CD4-positive, alpha-beta T cell (primary cell): ENCODE data around the gene DDX24. TPM values are rescaled to one million over a fixed set of nuclear protein-coding genes. Genes with fewer than 3 reads are reported as not detected.

ENCODE experiments used
- ATAC-seq: fragments of 200-7000 bp; cut with Tn5 transposase; one replicate; pipeline ENCODE4 v1.10.0; 2022; ENCODE audit warnings: mild to moderate bottlenecking; ENCODE audit not compliant: poor library complexity
- CTCF ChIA-PET: fragments of 350-600 bp; sonication (Branson Sonifier 250); formaldehyde crosslinking; loops from one replicate; lab custom pipeline; 2021; ENCODE audit warnings: antibody characterized with exemption, inconsistent platforms; lab: Charles Lee
- POLR2A ChIA-PET: fragments of 350-600 bp; sonication (Branson Sonifier 250); formaldehyde crosslinking; loops from one replicate; lab custom pipeline; 2021; ENCODE audit warnings: antibody characterized with exemption, inconsistent platforms; lab: Charles Lee
- DNase-seq, 14 experiments: peaks; one replicate each; pipeline ENCODE4 v3.0.0-alpha.2; 2013 to 2020; ENCODE audit warnings: mixed read lengths in 2 of 14
- H3K27ac ChIP-seq, 2 donors: one replicate each; pipeline versions ENCODE4 v1.5.1 to v1.7.0; 2013; ENCODE audit warnings: low read length in 2 of 2, low read depth in 1 of 2, mild to moderate bottlenecking in 1 of 2
- H3K27me3 ChIP-seq, 2 experiments: 1 replicate in 1 of 2; 2 replicates in 1 of 2; pipeline versions ENCODE4 v1.6.1 to v1.7.0; 2013; ENCODE audit warnings: low read length in 2 of 2, control low read depth in 1 of 2, mild to moderate bottlenecking in 1 of 2, moderate library complexity in 1 of 2; ENCODE audit not compliant: insufficient read depth in 2 of 2, control insufficient read depth in 1 of 2
- H3K36me3 ChIP-seq: one replicate; pipeline ENCODE4 v1.6.1; 2013; ENCODE audit warnings: low read length, control low read depth; ENCODE audit not compliant: insufficient read depth
- H3K4me1 ChIP-seq: one replicate; pipeline ENCODE4 v1.6.1; 2013; ENCODE audit warnings: low read length, control low read depth; ENCODE audit not compliant: insufficient read depth
- H3K4me3 ChIP-seq: one replicate; pipeline ENCODE4 v1.5.1; 2013; ENCODE audit warnings: mild to moderate bottlenecking, low read length, moderate library complexity
- H3K9me3 ChIP-seq, 2 experiments: 1 replicate in 1 of 2; 2 replicates in 1 of 2; pipeline versions ENCODE4 v1.6.1 to v1.7.0; 2013; ENCODE audit warnings: low read length in 2 of 2, mild to moderate bottlenecking in 2 of 2, control low read depth in 1 of 2, moderate library complexity in 1 of 2; ENCODE audit not compliant: control insufficient read depth in 1 of 2, insufficient read depth in 1 of 2
- H3K27ac Mint-ChIP-seq: one replicate; pipeline ENCODE4 v1.8.0; 2020; ENCODE audit warnings: mixed read lengths
- H3K27me3 Mint-ChIP-seq: one replicate; pipeline ENCODE4 v1.8.0; 2021; ENCODE audit warnings: mixed read lengths
- H3K36me3 Mint-ChIP-seq: one replicate; pipeline ENCODE4 v1.8.0; 2021; ENCODE audit warnings: low read depth, mixed read lengths
- H3K4me1 Mint-ChIP-seq: one replicate; pipeline ENCODE4 v1.8.0; 2021; ENCODE audit warnings: low read depth, mixed read lengths
- H3K4me3 Mint-ChIP-seq: one replicate; pipeline ENCODE4 v1.8.0; 2020; ENCODE audit warnings: mild to moderate bottlenecking, mixed read lengths
- H3K9me3 Mint-ChIP-seq: one replicate; pipeline ENCODE4 v1.8.0; 2020; ENCODE audit warnings: mixed read lengths
- CTCF ChIP-seq: fragments of 200-600 bp; IDR thresholded peaks from one replicate; pipeline ENCODE4 v1.8.0; 2022; ENCODE audit warnings: antibody characterized with exemption, mild to moderate bottlenecking
- intact Hi-C, 2 experiments: fragments of 100-400 bp; cut with DNase I in 1 of 2; cut with micrococcal nuclease in 1 of 2; formaldehyde crosslinking; loops; one replicate each; pipeline versions ENCODE4 v1.15.1 to v1.9.0; 2023 to 2025; cut with DNase I, micrococcal nuclease
- total RNA-seq, 174 experiments: library from RNA in 2 of 174; stranded (reverse) in 2 of 174; gene quantifications; one replicate each; pipeline ENCODE4 v1.2.3 and lab custom pipeline; 2021 to 2026

DDX24 gene
- total RNA-seq, 2 experiments from 2014 or later, result 678 to 711 TPM

GRCh38 chr14:94029671-94030203 lies 51.3 kb downstream of the DDX24 start:
- H3K27me3 Mint-ChIP-seq, result no peaks in the 10 kb centered on the region
- Histone ChIP-seq H3K36me3 (no peaks in the 10 kb centered on the region), H3K4me3 (no peak overlapping the region), H3K27me3 (no peaks in the 10 kb centered on the region), H3K27ac (no peak overlapping the region), H3K4me1 (peaks cover 33% of the 10 kb centered on the region), H3K9me3 (no peaks in the 10 kb centered on the region)
- no peaks in the 10 kb centered on the region for H3K36me3 Mint-ChIP-seq
- H3K4me1 Mint-ChIP-seq, result peaks cover 16% of the 10 kb centered on the region
- H3K4me3 Mint-ChIP-seq, result no peak overlapping the region
- intact Hi-C loops, result loop anchor here in 1 of 2 experiments (5.0 kb wide), 1 partner anchor 53 kb away; the partner anchor contains the start of genes DDX24 and IFI27L1
- no peak for TF ChIP-seq CTCF
- ATAC-seq (no peak), DNase-seq (no peak)
- ChIA-PET CTCF (no interaction called here), POLR2A (no interaction called here)
- no peaks in the 10 kb centered on the region for H3K9me3 Mint-ChIP-seq
- H3K27ac Mint-ChIP-seq, result no peak overlapping the region

- H3K27me3 Mint-ChIP-seq, result no peaks in the 10 kb centered on the region
- TF ChIP-seq CTCF, result no peak
- H3K27ac Mint-ChIP-seq, result no peak overlapping the region
- no peaks in the 10 kb centered on the region for H3K27me3 ChIP-seq
- ChIA-PET CTCF (interaction anchor here (1.1 kb wide), 1 partner anchor 7 kb away, joined by 4 read pairs; no protein-coding TSS in a partner anchor), POLR2A (no interaction called here)
- H3K4me1 Mint-ChIP-seq, result peaks cover 16% of the 10 kb centered on the region
- H3K9me3 Mint-ChIP-seq, result no peaks in the 10 kb centered on the region
- no peaks in the 10 kb centered on the region for H3K36me3 ChIP-seq
- DNase-seq (no peak), ATAC-seq (no peak)
- no peak overlapping the region for H3K4me3 ChIP-seq
- intact Hi-C loops, result loop anchor here in 1 of 2 experiments (5.0 kb wide), 1 partner anchor 53 kb away; the partner anchor contains the start of genes DDX24 and IFI27L1
- H3K9me3 ChIP-seq, result no peaks in the 10 kb centered on the region
- H3K36me3 Mint-ChIP-seq, result no peaks in the 10 kb centered on the region
- no peak overlapping the region for H3K27ac ChIP-seq
- peaks cover 33% of the 10 kb centered on the region for H3K4me1 ChIP-seq
- peak overlapping the region; percentile 28 for H3K4me3 Mint-ChIP-seq
Measured at GRCh38 chr14:94029265-94029664, 51.7 kb downstream of the DDX24 start.

DNA sequence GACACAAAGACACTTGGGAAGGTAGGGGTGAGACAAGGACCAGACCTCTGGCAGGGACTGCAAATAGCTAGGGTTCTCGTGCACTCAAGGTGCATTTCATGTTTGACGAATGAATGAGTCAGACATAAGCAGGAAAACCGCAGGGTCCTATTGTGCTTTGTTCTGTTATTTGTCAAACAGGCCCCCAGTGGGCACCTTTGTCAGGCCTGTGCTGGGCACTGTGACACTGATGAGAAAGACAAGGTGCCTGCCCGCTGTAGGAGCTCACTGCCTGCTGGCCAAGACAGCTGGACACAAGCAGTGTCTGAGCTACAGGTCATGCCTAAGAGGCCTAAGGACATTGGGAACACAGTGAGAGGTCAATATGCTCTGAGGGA lies 52.6 kb downstream of the DDX24 start:
- ChIA-PET CTCF (interaction anchor here (1.1 to 1.3 kb wide), 2 partner anchors 8 to 89 kb away, joined by 3 to 4 read pairs; no protein-coding TSS in a partner anchor), POLR2A (interaction anchor here (0.9 to 1.4 kb wide), 2 partner anchors 8 to 146 kb away, joined by 3 to 6 read pairs; no protein-coding TSS in a partner anchor)
- Mint-ChIP-seq H3K36me3 (no peaks in the 10 kb centered on the region), H3K9me3 (no peaks in the 10 kb centered on the region), H3K4me3 (peak overlapping the region; percentile 80), H3K4me1 (peaks cover 16% of the 10 kb centered on the region), H3K27ac (no peak overlapping the region), H3K27me3 (no peaks in the 10 kb centered on the region)
- no peak overlapping the region for H3K27ac ChIP-seq
- no peaks in the 10 kb centered on the region for H3K9me3 ChIP-seq
- no peaks in the 10 kb centered on the region for H3K27me3 ChIP-seq
- no peaks in the 10 kb centered on the region for H3K36me3 ChIP-seq
- intact Hi-C loops, result loop anchor here in 1 of 2 experiments (5.0 kb wide), 1 partner anchor 54 kb away; the partner anchor contains the start of genes DDX24 and IFI27L1
- peaks cover 34% of the 10 kb centered on the region for H3K4me1 ChIP-seq
- no peak for ATAC-seq
- peak in 4 of 14 experiments; percentile 7 to 59 (median 35) for DNase-seq
- TF ChIP-seq CTCF, result no peak
- no peak overlapping the region for H3K4me3 ChIP-seq
